Neural crest cell (in vitro differentiated cells): ENCODE measurements around the gene CBLN3. TPM values are rescaled to one million over a fixed set of nuclear protein-coding genes. Genes with fewer than 3 reads are reported as not detected.

ENCODE experiments used
- DNase-seq: peaks from one replicate; pipeline ENCODE4 v3.0.0; 2021; ENCODE audit warnings: low read depth, mixed read lengths, low spot score
- H3K27ac Mint-ChIP-seq: one replicate; pipeline ENCODE4 v1.8.0; 2021; ENCODE audit warnings: mild to moderate bottlenecking, mixed read lengths; ENCODE audit not compliant: unreplicated experiment
- H3K27me3 Mint-ChIP-seq: 2 replicates; pipeline ENCODE4 v1.8.0; 2021; ENCODE audit warnings: low read depth, mild to moderate bottlenecking, mixed read lengths
- H3K36me3 Mint-ChIP-seq: 2 replicates; pipeline ENCODE4 v1.8.0; 2021; ENCODE audit warnings: low read depth, mild to moderate bottlenecking, mixed read lengths
- H3K4me1 Mint-ChIP-seq: 2 replicates; pipeline ENCODE4 v1.8.0; 2021; ENCODE audit warnings: mixed read lengths
- H3K4me3 Mint-ChIP-seq: one replicate; pipeline ENCODE4 v1.8.0; 2021; ENCODE audit warnings: mild to moderate bottlenecking, mixed read lengths
- H3K9me3 Mint-ChIP-seq: 2 replicates; pipeline ENCODE4 v1.8.0; 2021; ENCODE audit warnings: mixed read lengths
- total RNA-seq: library from RNA; stranded (reverse); gene quantifications from 2 replicates; pipeline ENCODE4 v1.2.1, GENCODE V29; 2021
- TF ChIP-seq, protein P1 (sequence below): fragments of 200-600 bp; sonication (generic); conservative IDR thresholded peaks from 2 replicates; pipeline ENCODE4 v1.5.0; 2021; ENCODE audit warnings: antibody characterized with exemption, mild to moderate bottlenecking

Gene CBLN3
- total RNA-seq, 1 donor from 2014 or later: 1.0 TPM

DNA sequence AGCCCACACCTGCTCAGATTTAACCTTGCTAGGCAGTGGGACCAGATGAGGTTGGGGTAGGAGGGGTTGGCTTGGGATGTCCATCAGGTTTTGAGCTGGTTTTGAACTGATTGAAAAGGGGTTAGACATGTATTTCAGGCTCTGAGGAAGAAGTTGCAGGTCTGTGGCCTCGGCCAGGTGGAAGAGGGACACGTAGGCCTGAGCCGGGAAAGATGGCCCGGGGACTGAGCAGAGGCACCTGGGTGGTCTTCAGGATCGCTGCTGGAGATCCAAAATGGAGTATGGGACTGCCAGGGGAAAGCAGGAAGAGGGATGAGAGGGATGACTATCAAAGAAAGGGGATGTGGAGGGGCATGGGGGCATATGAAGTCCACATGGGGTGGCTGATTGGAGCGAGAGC lies 23.1 kb downstream of the CBLN3 start:
- H3K36me3 Mint-ChIP-seq: no peaks in the 10 kb centered on the region
- peaks cover 2% of the 10 kb centered on the region for H3K4me1 Mint-ChIP-seq
- no peaks in the 10 kb centered on the region for H3K9me3 Mint-ChIP-seq
- H3K27me3 Mint-ChIP-seq: no peaks in the 10 kb centered on the region
- no peak for DNase-seq
- TF ChIP-seq, protein P1, sequence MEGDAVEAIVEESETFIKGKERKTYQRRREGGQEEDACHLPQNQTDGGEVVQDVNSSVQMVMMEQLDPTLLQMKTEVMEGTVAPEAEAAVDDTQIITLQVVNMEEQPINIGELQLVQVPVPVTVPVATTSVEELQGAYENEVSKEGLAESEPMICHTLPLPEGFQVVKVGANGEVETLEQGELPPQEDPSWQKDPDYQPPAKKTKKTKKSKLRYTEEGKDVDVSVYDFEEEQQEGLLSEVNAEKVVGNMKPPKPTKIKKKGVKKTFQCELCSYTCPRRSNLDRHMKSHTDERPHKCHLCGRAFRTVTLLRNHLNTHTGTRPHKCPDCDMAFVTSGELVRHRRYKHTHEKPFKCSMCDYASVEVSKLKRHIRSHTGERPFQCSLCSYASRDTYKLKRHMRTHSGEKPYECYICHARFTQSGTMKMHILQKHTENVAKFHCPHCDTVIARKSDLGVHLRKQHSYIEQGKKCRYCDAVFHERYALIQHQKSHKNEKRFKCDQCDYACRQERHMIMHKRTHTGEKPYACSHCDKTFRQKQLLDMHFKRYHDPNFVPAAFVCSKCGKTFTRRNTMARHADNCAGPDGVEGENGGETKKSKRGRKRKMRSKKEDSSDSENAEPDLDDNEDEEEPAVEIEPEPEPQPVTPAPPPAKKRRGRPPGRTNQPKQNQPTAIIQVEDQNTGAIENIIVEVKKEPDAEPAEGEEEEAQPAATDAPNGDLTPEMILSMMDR: no peak
- H3K27ac Mint-ChIP-seq: no peak overlapping the region
- no peak overlapping the region for H3K4me3 Mint-ChIP-seq

DNA sequence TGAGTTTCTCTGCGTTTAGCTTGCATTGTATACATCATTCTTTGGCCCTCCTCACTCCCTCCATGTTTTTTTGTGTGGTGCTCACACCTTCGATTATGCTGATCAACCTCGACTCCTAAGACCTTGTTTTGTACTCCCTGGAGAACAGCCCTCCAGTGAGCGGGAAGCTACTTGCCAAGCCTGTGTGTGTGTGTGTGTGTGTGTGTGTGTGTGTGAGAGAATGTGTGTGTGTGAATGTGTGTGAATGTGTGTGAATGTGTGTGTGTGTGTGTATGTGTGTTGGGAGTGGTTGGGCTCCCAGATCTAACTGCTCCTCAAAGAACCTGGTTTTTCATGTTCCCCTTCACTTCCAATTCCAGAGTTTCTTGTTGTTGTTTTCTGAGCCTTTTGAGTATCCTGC lies 24.7 kb downstream of the CBLN3 start:
- Mint-ChIP-seq H3K4me1 (peaks cover 5% of the 10 kb centered on the region), H3K36me3 (no peaks in the 10 kb centered on the region), H3K4me3 (no peak overlapping the region), H3K9me3 (no peaks in the 10 kb centered on the region), H3K27ac (no peak overlapping the region), H3K27me3 (no peaks in the 10 kb centered on the region)
- TF ChIP-seq, protein P1: no peak
- DNase-seq: no peak

GRCh38 chr14:24403294-24403998 lies 26.0 kb downstream of the CBLN3 start:
- no peak for DNase-seq
- no peaks in the 10 kb centered on the region for H3K36me3 Mint-ChIP-seq
- no peak overlapping the region for H3K4me3 Mint-ChIP-seq
- TF ChIP-seq, protein P1: no peak
- no peaks in the 10 kb centered on the region for H3K27me3 Mint-ChIP-seq
- H3K9me3 Mint-ChIP-seq: no peaks in the 10 kb centered on the region
- H3K4me1 Mint-ChIP-seq: peaks cover 10% of the 10 kb centered on the region
- H3K27ac Mint-ChIP-seq: no peak overlapping the region

GRCh38 chr14:24401810-24402702 lies 27.4 kb downstream of the CBLN3 start:
- TF ChIP-seq, protein P1: no peak
- Mint-ChIP-seq H3K4me1 (peaks cover 13% of the 10 kb centered on the region), H3K9me3 (no peaks in the 10 kb centered on the region), H3K36me3 (no peaks in the 10 kb centered on the region), H3K27ac (no peak overlapping the region), H3K4me3 (peak overlapping the region; percentile 42), H3K27me3 (no peaks in the 10 kb centered on the region)
- DNase-seq: no peak

- Mint-ChIP-seq H3K4me3 (peak overlapping the region; percentile 83), H3K27ac (no peak overlapping the region), H3K27me3 (no peaks in the 10 kb centered on the region), H3K9me3 (no peaks in the 10 kb centered on the region), H3K4me1 (peaks cover 13% of the 10 kb centered on the region), H3K36me3 (no peaks in the 10 kb centered on the region)
- DNase-seq: no peak
- TF ChIP-seq, protein P1: no peak
Observed at GRCh38 chr14:24399999-24400718, 29.3 kb downstream of the CBLN3 start.
